Liver (tissue), 3 donors: Measurements from ENCODE around the gene LRRC8A.

Source experiments
- ATF3 ChIP-seq: IDR thresholded peaks from 2 replicates; pipeline ENCODE4 v1.6.1; 2016; ENCODE audit warnings: antibody characterized with exemption
- EGR1 ChIP-seq, 2 donors: IDR thresholded peaks; 2 replicates each; pipeline ENCODE4 v1.6.1; 2016 to 2018; ENCODE audit warnings: antibody characterized with exemption in 2 of 2, low read depth in 2 of 2
- TF ChIP-seq, protein P1 (sequence below): fragments of 150-350 bp; IDR thresholded peaks from 2 replicates; pipeline ENCODE4 v1.5.1; 2017; ENCODE audit warnings: improper control_type of control experiment, low read depth, low read length; ENCODE audit not compliant: missing input control
- donor health status: healthy.
- donor health status: healthy.

- TF ChIP-seq EGR1 (IDR thresholded peaks at IDR 0.05; ENCODE audit: low read depth in 2 of 2), result no peak
- TF ChIP-seq, protein P1, sequence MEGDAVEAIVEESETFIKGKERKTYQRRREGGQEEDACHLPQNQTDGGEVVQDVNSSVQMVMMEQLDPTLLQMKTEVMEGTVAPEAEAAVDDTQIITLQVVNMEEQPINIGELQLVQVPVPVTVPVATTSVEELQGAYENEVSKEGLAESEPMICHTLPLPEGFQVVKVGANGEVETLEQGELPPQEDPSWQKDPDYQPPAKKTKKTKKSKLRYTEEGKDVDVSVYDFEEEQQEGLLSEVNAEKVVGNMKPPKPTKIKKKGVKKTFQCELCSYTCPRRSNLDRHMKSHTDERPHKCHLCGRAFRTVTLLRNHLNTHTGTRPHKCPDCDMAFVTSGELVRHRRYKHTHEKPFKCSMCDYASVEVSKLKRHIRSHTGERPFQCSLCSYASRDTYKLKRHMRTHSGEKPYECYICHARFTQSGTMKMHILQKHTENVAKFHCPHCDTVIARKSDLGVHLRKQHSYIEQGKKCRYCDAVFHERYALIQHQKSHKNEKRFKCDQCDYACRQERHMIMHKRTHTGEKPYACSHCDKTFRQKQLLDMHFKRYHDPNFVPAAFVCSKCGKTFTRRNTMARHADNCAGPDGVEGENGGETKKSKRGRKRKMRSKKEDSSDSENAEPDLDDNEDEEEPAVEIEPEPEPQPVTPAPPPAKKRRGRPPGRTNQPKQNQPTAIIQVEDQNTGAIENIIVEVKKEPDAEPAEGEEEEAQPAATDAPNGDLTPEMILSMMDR, result no peak
- peak; percentile 23 for TF ChIP-seq ATF3
These were observed 10.4 kb downstream of the LRRC8A start for GRCh38 chr9:128892221-128892921.
